H1 (cell line): ENCODE data around the gene ZNF385C.

Source experiments
- GABPA ChIP-seq: IDR thresholded peaks from 2 replicates; pipeline ENCODE4 v1.6.1; 2011; ENCODE audit warnings: mild to moderate bottlenecking, low read length, moderate library complexity, borderline replicate concordance; ENCODE audit not compliant: insufficient read depth
- RNF2 ChIP-seq: fragments of 200-900, 300-1000 bp; sonication (generic); IDR thresholded peaks from 2 replicates; pipeline ENCODE4 v1.7.1; 2016; ENCODE audit warnings: borderline replicate concordance, low read depth, mild to moderate bottlenecking, antibody characterized with exemption, low read length; ENCODE audit not compliant: poor library complexity, severe bottlenecking; ENCODE audit errors: missing control alignments
- ZNF274 ChIP-seq: IDR thresholded peaks from 2 replicates; pipeline ENCODE4 v1.7.0; 2012; ENCODE audit warnings: low read length, borderline replicate concordance; ENCODE audit errors: extremely low read depth
- TF ChIP-seq, protein P1 (sequence below): IDR thresholded peaks from 2 replicates; pipeline ENCODE4 v1.6.1; 2012; ENCODE audit warnings: low read length, inconsistent platforms

DNA sequence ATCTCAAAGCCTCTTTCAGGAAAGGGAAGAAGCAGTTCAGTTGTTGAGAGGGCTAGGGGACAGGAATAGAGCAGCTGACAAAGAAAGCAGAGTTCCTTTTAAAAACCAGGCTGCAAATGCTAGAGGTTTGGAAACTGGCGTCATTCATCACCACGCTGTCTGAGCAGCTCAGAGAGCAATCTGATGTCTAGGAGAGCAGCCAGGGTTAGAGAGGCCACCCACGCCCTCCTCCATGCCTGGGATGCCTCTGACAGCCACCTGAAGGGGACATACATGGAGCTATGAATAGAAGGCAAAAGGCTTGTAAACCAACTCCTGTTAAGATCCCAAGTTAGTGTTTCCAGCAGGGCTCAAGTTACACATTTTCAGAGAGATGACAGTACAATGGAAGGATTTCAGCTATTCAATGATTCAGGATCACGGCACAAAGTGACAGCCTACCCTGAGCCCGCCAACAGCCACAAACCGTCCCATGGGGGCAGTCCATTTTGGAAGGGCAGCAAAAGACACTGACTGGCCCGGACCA is 44.2 kb upstream of the ZNF385C start:
- TF ChIP-seq, protein P1, sequence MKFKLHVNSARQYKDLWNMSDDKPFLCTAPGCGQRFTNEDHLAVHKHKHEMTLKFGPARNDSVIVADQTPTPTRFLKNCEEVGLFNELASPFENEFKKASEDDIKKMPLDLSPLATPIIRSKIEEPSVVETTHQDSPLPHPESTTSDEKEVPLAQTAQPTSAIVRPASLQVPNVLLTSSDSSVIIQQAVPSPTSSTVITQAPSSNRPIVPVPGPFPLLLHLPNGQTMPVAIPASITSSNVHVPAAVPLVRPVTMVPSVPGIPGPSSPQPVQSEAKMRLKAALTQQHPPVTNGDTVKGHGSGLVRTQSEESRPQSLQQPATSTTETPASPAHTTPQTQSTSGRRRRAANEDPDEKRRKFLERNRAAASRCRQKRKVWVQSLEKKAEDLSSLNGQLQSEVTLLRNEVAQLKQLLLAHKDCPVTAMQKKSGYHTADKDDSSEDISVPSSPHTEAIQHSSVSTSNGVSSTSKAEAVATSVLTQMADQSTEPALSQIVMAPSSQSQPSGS, result no peak
- TF ChIP-seq ZNF274, result no peak
- no peak for TF ChIP-seq RNF2
- no peak for TF ChIP-seq GABPA
